T-helper 1 cell treated with Interleukin-12 subunit alpha and Interleukin-12 subunit beta and Interleukin-4 antibody, amounts not matched to agents 30 ng/mL and 1 ng/mL, for 36 hours (primary cell): Measurements from ENCODE around the gene SNAPC4. TPM values are rescaled to one million over a fixed set of nuclear protein-coding genes. Genes with fewer than 3 reads are reported as not detected.

Experiments used
- intact Hi-C: fragments of 100-400 bp; cut with micrococcal nuclease; formaldehyde crosslinking; loops from one replicate; pipeline ENCODE4 v1.15.1; 2024
- total RNA-seq: library from RNA; stranded (reverse); gene quantifications from 2 replicates; pipeline ENCODE4 v1.2.3, GENCODE V29; 2022

Gene SNAPC4
- total RNA-seq, 1 donor from 2014 or later: 16.2 TPM

GRCh38 chr9:136395020-136395340 lies 5.0 kb downstream of the SNAPC4 start:
- intact Hi-C loops: no loop called here

GRCh38 chr9:136394312-136395019 lies 5.5 kb downstream of the SNAPC4 start:
- intact Hi-C loops: no loop called here

GRCh38 chr9:136393531-136393930 lies 6.4 kb downstream of the SNAPC4 start:
- intact Hi-C loops: no loop called here

- intact Hi-C loops: no loop called here
These were observed 7.2 kb downstream of the SNAPC4 start for GRCh38 chr9:136392538-136393449.

- intact Hi-C loops: no loop called here
These were observed 8.0 kb downstream of the SNAPC4 start for GRCh38 chr9:136391737-136392537.

- intact Hi-C loops: no loop called here
These were observed 10.6 kb downstream of the SNAPC4 start for GRCh38 chr9:136389396-136389795.

- intact Hi-C loops: no loop called here
These were observed 12.8 kb downstream of the SNAPC4 start for GRCh38 chr9:136387217-136387616.

GRCh38 chr9:136386018-136386417 lies 14.0 kb downstream of the SNAPC4 start:
- intact Hi-C loops: no loop called here

GRCh38 chr9:136385015-136385414 lies 15.0 kb downstream of the SNAPC4 start:
- intact Hi-C loops: loop anchor here (1.0 kb wide), 2 partner anchors 18 to 22 kb away; partner anchors contain the start of gene DNLZ

- intact Hi-C loops: no loop called here
These were observed 16.5 kb downstream of the SNAPC4 start for GRCh38 chr9:136383436-136383835.

GRCh38 chr9:136381966-136382513 lies 17.9 kb downstream of the SNAPC4 start:
- intact Hi-C loops: no loop called here

GRCh38 chr9:136381311-136381710 lies 18.7 kb downstream of the SNAPC4 start:
- intact Hi-C loops: no loop called here

- intact Hi-C loops: no loop called here
These were observed 19.6 kb downstream of the SNAPC4 start for GRCh38 chr9:136380381-136380780.

- intact Hi-C loops: no loop called here
These were observed 20.1 kb downstream of the SNAPC4 start for GRCh38 chr9:136379891-136380290.

GRCh38 chr9:136379401-136379800 lies 20.6 kb downstream of the SNAPC4 start:
- intact Hi-C loops: no loop called here

- intact Hi-C loops: no loop called here
These were observed 21.0 kb downstream of the SNAPC4 start for GRCh38 chr9:136379003-136379287.

- intact Hi-C loops: no loop called here
These were observed 21.6 kb downstream of the SNAPC4 start for GRCh38 chr9:136378170-136379002.

- intact Hi-C loops: no loop called here
These were observed 22.4 kb downstream of the SNAPC4 start for GRCh38 chr9:136377341-136378169.

GRCh38 chr9:136376457-136376856 lies 23.5 kb downstream of the SNAPC4 start:
- intact Hi-C loops: no loop called here

GRCh38 chr9:136375096-136375495 lies 24.9 kb downstream of the SNAPC4 start:
- intact Hi-C loops: no loop called here
